Colonic mucosa (tissue), 4 donors: ENCODE data around the gene TMEM132C. TPM values are rescaled to one million over a fixed set of nuclear protein-coding genes. Genes with fewer than 3 reads are reported as not detected.

Experiments
- DNase-seq: peaks from one replicate; pipeline ENCODE4 v3.0.0-alpha.2; 2020
- H3K27ac ChIP-seq: fragments of 200-600 bp; one replicate; pipeline ENCODE4 v1.8.0; 2021
- H3K27me3 ChIP-seq: fragments of 200-600 bp; one replicate; pipeline ENCODE4 v1.8.0; 2021
- H3K36me3 ChIP-seq: fragments of 200-600 bp; one replicate; pipeline ENCODE4 v1.8.0; 2021
- H3K4me1 ChIP-seq: fragments of 200-600 bp; one replicate; pipeline ENCODE4 v1.8.0; 2021; ENCODE audit warnings: mild to moderate bottlenecking
- H3K4me3 ChIP-seq: fragments of 200-600 bp; one replicate; pipeline ENCODE4 v1.8.0; 2021
- H3K9ac ChIP-seq, 2 donors: one replicate each; pipeline ENCODE4 v1.7.0; 2013; ENCODE audit warnings: control low read depth in 2 of 2, low read depth in 2 of 2, low read length in 2 of 2
- H3K9me3 ChIP-seq: fragments of 200-600 bp; one replicate; pipeline ENCODE4 v1.8.0; 2021
- CTCF ChIP-seq: fragments of 200-600 bp; IDR thresholded peaks from one replicate; pipeline ENCODE4 v1.8.0; 2022; ENCODE audit warnings: antibody characterized with exemption, mild to moderate bottlenecking
- intact Hi-C: fragments of 100-400 bp; cut with DNase I; formaldehyde crosslinking; loops from one replicate; pipeline ENCODE4 v1.14.1; 2022
- total RNA-seq, 2 donors: library from RNA; stranded (reverse); fragmentation: NEBNext Ultra II Directional in 1 of 2; extraction: Animal tissue kit (Norgen Biotek cat#: 25700) in 1 of 2; gene quantifications; one replicate each; pipeline ENCODE4 v1.2.1, GENCODE V29; 2021
- donor health status: healthy.
- donor health status: DM: no; HTN: no; CAD: no.
- donor health status: DM: no; HTN: no; CAD: no.

TMEM132C gene
- total RNA-seq, 2 donors from 2014 or later = 0.25 to 0.42 TPM

- no peak for TF ChIP-seq CTCF
- no peak for DNase-seq
- H3K9ac ChIP-seq = no peak overlapping the region
- intact Hi-C loops = no loop called here
- no peaks in the 10 kb centered on the region for H3K36me3 ChIP-seq
- H3K9me3 ChIP-seq = no peaks in the 10 kb centered on the region
- no peaks in the 10 kb centered on the region for H3K4me1 ChIP-seq
- no peak overlapping the region for H3K4me3 ChIP-seq
- H3K27me3 ChIP-seq = no peaks in the 10 kb centered on the region
- H3K27ac ChIP-seq = no peak overlapping the region
Observed at GRCh38 chr12:128612150-128612850, 345.3 kb downstream of the TMEM132C start.

- intact Hi-C loops = no loop called here
- H3K27me3 ChIP-seq = no peaks in the 10 kb centered on the region
- no peaks in the 10 kb centered on the region for H3K4me1 ChIP-seq
- no peak overlapping the region for H3K4me3 ChIP-seq
- H3K27ac ChIP-seq = no peak overlapping the region
- no peak overlapping the region for H3K9ac ChIP-seq
- DNase-seq = no peak
- no peaks in the 10 kb centered on the region for H3K36me3 ChIP-seq
- H3K9me3 ChIP-seq = no peaks in the 10 kb centered on the region
- TF ChIP-seq CTCF = no peak
Observed at GRCh38 chr12:128613837-128614590, 347.0 kb downstream of the TMEM132C start.

GRCh38 chr12:128617304-128617833, 350.4 kb downstream of the TMEM132C start:
- Histone ChIP-seq H3K27ac (no peak overlapping the region), H3K4me3 (no peak overlapping the region), H3K4me1 (no peaks in the 10 kb centered on the region), H3K27me3 (no peaks in the 10 kb centered on the region), H3K36me3 (no peaks in the 10 kb centered on the region), H3K9ac (no peak overlapping the region), H3K9me3 (no peaks in the 10 kb centered on the region)
- DNase-seq = no peak
- no peak for TF ChIP-seq CTCF
- intact Hi-C loops = no loop called here

- intact Hi-C loops = no loop called here
- Histone ChIP-seq H3K9ac (no peak overlapping the region), H3K27ac (no peak overlapping the region)
Observed at GRCh38 chr12:128619263-128619662, 352.3 kb downstream of the TMEM132C start.

GRCh38 chr12:128621304-128621703, 354.3 kb downstream of the TMEM132C start:
- TF ChIP-seq CTCF = no peak
- intact Hi-C loops = no loop called here
- no peak overlapping the region for H3K27ac ChIP-seq
- H3K36me3 ChIP-seq = no peaks in the 10 kb centered on the region
- DNase-seq = no peak
- no peaks in the 10 kb centered on the region for H3K27me3 ChIP-seq
- no peak overlapping the region for H3K9ac ChIP-seq
- no peak overlapping the region for H3K4me3 ChIP-seq
- no peaks in the 10 kb centered on the region for H3K4me1 ChIP-seq
- H3K9me3 ChIP-seq = no peaks in the 10 kb centered on the region

More at GRCh38 chr12:128619263-128619662, 352.3 kb downstream of the TMEM132C start:
- H3K9me3 ChIP-seq = no peaks in the 10 kb centered on the region
- H3K4me3 ChIP-seq = no peak overlapping the region
- no peaks in the 10 kb centered on the region for H3K27me3 ChIP-seq
- no peaks in the 10 kb centered on the region for H3K36me3 ChIP-seq
- no peak for TF ChIP-seq CTCF
- H3K4me1 ChIP-seq = no peaks in the 10 kb centered on the region
- no peak for DNase-seq
